Measurements from ENCODE around the gene NCAPH2.

NCAPH2 gene

GRCh38 chr22:50497093-50497492 lies 10.9 kb upstream of the NCAPH2 start:
- H3K36me3 Mint-ChIP-seq (ENCODE audit: low read depth), result no peaks in the 10 kb centered on the region
- H3K27me3 Mint-ChIP-seq (ENCODE audit: low read depth), result peaks cover 4% of the 10 kb centered on the region
- H3K9me3 Mint-ChIP-seq, result no peaks in the 10 kb centered on the region
- no peak overlapping the region for H3K4me3 Mint-ChIP-seq
- no peak overlapping the region for H3K27ac Mint-ChIP-seq
- H3K4me1 Mint-ChIP-seq (ENCODE audit: low read depth), result peaks cover 6% of the 10 kb centered on the region

DNA sequence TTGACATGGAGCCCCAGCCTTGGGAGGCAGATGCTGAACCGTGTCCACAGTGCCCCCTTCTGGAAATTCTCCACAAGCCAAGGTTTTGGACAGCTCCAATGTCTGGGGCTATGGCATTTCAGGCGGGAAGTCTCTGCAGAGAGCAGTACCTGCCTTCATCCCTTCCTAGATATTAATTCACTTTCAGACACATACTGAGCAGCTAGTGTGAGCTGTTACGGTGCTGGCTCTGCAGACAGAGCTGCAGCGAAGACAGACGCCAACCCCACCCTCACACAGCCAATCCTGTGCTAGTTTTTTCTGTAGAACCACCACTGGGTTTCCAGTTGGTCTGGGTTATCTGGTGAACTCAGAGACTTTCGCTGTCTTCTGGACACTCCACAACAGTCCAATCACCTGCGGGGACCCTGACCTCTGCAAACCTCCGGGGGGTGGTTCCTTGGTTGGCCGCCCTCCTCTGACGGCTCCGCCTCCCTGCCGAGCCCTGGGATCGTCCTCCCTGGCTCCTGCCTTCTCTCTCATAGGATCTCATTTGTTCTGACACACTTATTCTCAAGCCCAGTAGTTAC lies 9.6 kb upstream of the NCAPH2 start:
- peaks cover 4% of the 10 kb centered on the region for H3K27me3 Mint-ChIP-seq (ENCODE audit: low read depth)
- no peak overlapping the region for H3K4me3 Mint-ChIP-seq
- no peaks in the 10 kb centered on the region for H3K36me3 Mint-ChIP-seq (ENCODE audit: low read depth)
- H3K27ac Mint-ChIP-seq, result no peak overlapping the region
- peaks cover 6% of the 10 kb centered on the region for H3K4me1 Mint-ChIP-seq (ENCODE audit: low read depth)
- no peaks in the 10 kb centered on the region for H3K9me3 Mint-ChIP-seq

DNA sequence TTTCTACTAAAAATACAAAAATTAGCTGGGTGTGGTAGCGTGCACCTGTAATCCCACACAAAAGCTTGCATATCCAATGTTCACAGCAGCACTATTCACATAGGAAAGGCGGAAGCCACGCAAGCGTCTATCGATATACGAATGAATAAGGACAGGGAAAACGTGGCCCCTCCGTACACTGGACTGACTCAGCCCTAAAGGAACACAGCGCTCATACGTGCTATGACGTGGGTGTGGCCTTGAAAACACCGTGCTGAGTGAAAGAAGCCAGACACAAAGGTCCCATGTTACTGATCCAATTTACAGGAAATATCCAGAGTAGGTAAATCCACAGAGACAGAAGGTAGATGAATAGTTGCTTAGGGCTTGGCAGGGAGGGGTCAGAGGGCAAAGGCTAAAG lies 7.6 kb upstream of the NCAPH2 start:
- Mint-ChIP-seq H3K27me3 (ENCODE audit: low read depth) (peaks cover 4% of the 10 kb centered on the region), H3K9me3 (no peaks in the 10 kb centered on the region), H3K27ac (no peak overlapping the region), H3K36me3 (ENCODE audit: low read depth) (no peaks in the 10 kb centered on the region), H3K4me3 (no peak overlapping the region), H3K4me1 (ENCODE audit: low read depth) (peaks cover 6% of the 10 kb centered on the region)

GRCh38 chr22:50502096-50502495 lies 5.9 kb upstream of the NCAPH2 start:
- Mint-ChIP-seq H3K4me3 (no peak overlapping the region), H3K27me3 (ENCODE audit: low read depth) (peaks cover 4% of the 10 kb centered on the region), H3K4me1 (ENCODE audit: low read depth) (peaks cover 6% of the 10 kb centered on the region), H3K27ac (no peak overlapping the region), H3K36me3 (ENCODE audit: low read depth) (no peaks in the 10 kb centered on the region), H3K9me3 (no peaks in the 10 kb centered on the region)

- H3K36me3 Mint-ChIP-seq (ENCODE audit: low read depth), result peaks cover 3% of the 10 kb centered on the region
- H3K9me3 Mint-ChIP-seq, result no peaks in the 10 kb centered on the region
- H3K27ac Mint-ChIP-seq, result no peak overlapping the region
- peaks cover 2% of the 10 kb centered on the region for H3K27me3 Mint-ChIP-seq (ENCODE audit: low read depth)
- no peak overlapping the region for H3K4me3 Mint-ChIP-seq
- H3K4me1 Mint-ChIP-seq (ENCODE audit: low read depth), result peaks cover 6% of the 10 kb centered on the region
These were observed 5.2 kb upstream of the NCAPH2 start for GRCh38 chr22:50502628-50503474.

- Mint-ChIP-seq H3K9me3 (no peaks in the 10 kb centered on the region), H3K4me1 (ENCODE audit: low read depth) (peaks cover 2% of the 10 kb centered on the region), H3K27ac (no peak overlapping the region), H3K4me3 (no peak overlapping the region), H3K36me3 (ENCODE audit: low read depth) (peaks cover 3% of the 10 kb centered on the region), H3K27me3 (ENCODE audit: low read depth) (no peaks in the 10 kb centered on the region)
These were observed 4.4 kb upstream of the NCAPH2 start for GRCh38 chr22:50503475-50504145.

GRCh38 chr22:50504369-50505211 lies 3.4 kb upstream of the NCAPH2 start:
- H3K27ac Mint-ChIP-seq, result no peak overlapping the region
- H3K9me3 Mint-ChIP-seq, result no peaks in the 10 kb centered on the region
- H3K4me3 Mint-ChIP-seq, result no peak overlapping the region
- H3K27me3 Mint-ChIP-seq (ENCODE audit: low read depth), result no peaks in the 10 kb centered on the region
- H3K36me3 Mint-ChIP-seq (ENCODE audit: low read depth), result peaks cover 3% of the 10 kb centered on the region
- H3K4me1 Mint-ChIP-seq (ENCODE audit: low read depth), result peaks cover 9% of the 10 kb centered on the region

GRCh38 chr22:50505276-50505775 lies 2.7 kb upstream of the NCAPH2 start:
- Mint-ChIP-seq H3K27me3 (ENCODE audit: low read depth) (no peaks in the 10 kb centered on the region), H3K27ac (no peak overlapping the region), H3K9me3 (no peaks in the 10 kb centered on the region), H3K36me3 (ENCODE audit: low read depth) (peaks cover 3% of the 10 kb centered on the region), H3K4me1 (ENCODE audit: low read depth) (peaks cover 10% of the 10 kb centered on the region), H3K4me3 (peak overlapping the region; percentile 28)

GRCh38 chr22:50505776-50506610 lies 2.0 kb upstream of the NCAPH2 start:
- H3K36me3 Mint-ChIP-seq (ENCODE audit: low read depth), result peaks cover 3% of the 10 kb centered on the region
- H3K4me3 Mint-ChIP-seq, result peak overlapping the region; percentile 96
- H3K4me1 Mint-ChIP-seq (ENCODE audit: low read depth), result peaks cover 10% of the 10 kb centered on the region
- no peaks in the 10 kb centered on the region for H3K9me3 Mint-ChIP-seq
- no peak overlapping the region for H3K27ac Mint-ChIP-seq
- H3K27me3 Mint-ChIP-seq (ENCODE audit: low read depth), result no peaks in the 10 kb centered on the region

DNA sequence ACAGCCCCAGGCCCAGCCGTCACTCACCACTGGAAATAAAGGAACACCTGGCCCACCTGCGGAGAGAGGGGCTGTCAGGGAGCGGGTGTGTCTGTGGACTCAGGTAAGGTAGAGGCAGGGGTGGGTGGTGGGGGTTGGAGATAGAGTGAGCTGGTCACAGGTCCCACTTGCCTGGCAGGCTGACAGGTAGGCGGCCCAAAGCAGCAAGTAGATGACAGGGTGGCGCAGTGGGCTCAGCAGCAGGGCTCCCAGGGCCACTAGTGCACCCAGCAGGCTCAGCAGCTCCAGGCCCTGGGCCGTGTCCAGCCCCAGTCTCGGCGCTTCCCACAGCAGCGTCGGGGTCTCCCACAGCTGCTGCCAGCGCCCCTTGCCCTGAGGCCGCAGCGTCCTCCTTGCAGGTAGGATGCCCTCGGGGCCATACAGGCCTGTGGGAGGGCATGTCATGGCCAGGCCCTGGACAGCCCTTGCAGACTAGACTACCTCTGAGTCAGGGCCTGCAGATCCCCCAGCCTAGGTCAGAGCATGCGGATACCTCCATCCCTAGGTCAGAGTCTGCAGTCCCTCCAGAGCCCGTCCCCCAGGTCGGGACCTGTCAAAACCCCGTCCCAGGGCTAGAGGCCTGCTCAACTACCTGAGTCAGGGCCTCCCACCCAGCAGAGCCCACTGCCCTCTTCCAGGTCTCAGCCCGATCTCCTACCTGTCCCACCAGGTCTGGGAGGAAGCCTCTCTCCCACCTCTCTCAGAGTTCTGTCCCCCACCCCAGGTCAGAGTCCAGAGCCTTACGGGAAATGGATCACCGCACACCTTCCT lies 1.2 kb upstream of the NCAPH2 start:
- no peaks in the 10 kb centered on the region for H3K27me3 Mint-ChIP-seq (ENCODE audit: low read depth)
- no peaks in the 10 kb centered on the region for H3K9me3 Mint-ChIP-seq
- H3K4me3 Mint-ChIP-seq, result peak overlapping the region; percentile 96
- peak overlapping the region; percentile 91 for H3K27ac Mint-ChIP-seq
- peaks cover 10% of the 10 kb centered on the region for H3K4me1 Mint-ChIP-seq (ENCODE audit: low read depth)
- H3K36me3 Mint-ChIP-seq (ENCODE audit: low read depth), result peaks cover 3% of the 10 kb centered on the region

- no peaks in the 10 kb centered on the region for H3K27me3 Mint-ChIP-seq (ENCODE audit: low read depth)
- peaks cover 3% of the 10 kb centered on the region for H3K36me3 Mint-ChIP-seq (ENCODE audit: low read depth)
- H3K4me1 Mint-ChIP-seq (ENCODE audit: low read depth), result peaks cover 16% of the 10 kb centered on the region
- H3K4me3 Mint-ChIP-seq, result peak within 1 kb of the TSS; percentile 96
- no peaks in the 10 kb centered on the region for H3K9me3 Mint-ChIP-seq
- peak within 1 kb of the TSS; percentile 96 for H3K27ac Mint-ChIP-seq
These were observed 518 bp upstream of the NCAPH2 start, which contains the start of gene LMF2 for GRCh38 chr22:50507421-50507990. Gene LMF2 (minus strand): TSS chr22:50507702. CDS start chr22:50507675, 27 bp downstream.

GRCh38 chr22:50508897-50509296 lies 873 bp downstream of the NCAPH2 start:
- H3K27me3 Mint-ChIP-seq (ENCODE audit: low read depth), result no peaks in the 10 kb centered on the region
- H3K9me3 Mint-ChIP-seq, result no peaks in the 10 kb centered on the region
- H3K4me1 Mint-ChIP-seq (ENCODE audit: low read depth), result peaks cover 21% of the 10 kb centered on the region
- H3K27ac Mint-ChIP-seq, result peak overlapping the region; percentile 91
- peak overlapping the region; percentile 91 for H3K4me3 Mint-ChIP-seq
- H3K36me3 Mint-ChIP-seq (ENCODE audit: low read depth), result peaks cover 7% of the 10 kb centered on the region
